GM12878 (cell line): ENCODE measurements around the gene ANKRD11. TPM values are rescaled to one million over a fixed set of nuclear protein-coding genes. Genes with fewer than 3 reads are reported as not detected.

Source experiments
- BACH1 ChIP-seq: fragments of 450-650 bp; IDR thresholded peaks from 2 replicates; pipeline ENCODE4 v1.6.1; 2017; ENCODE audit warnings: mild to moderate bottlenecking, borderline replicate concordance
- CHD1 ChIP-seq: IDR thresholded peaks from 2 replicates; pipeline ENCODE4 v1.6.1; 2012; ENCODE audit warnings: low read depth, low read length, improper control_type of control experiment
- FOXM1 ChIP-seq: IDR thresholded peaks from 2 replicates; pipeline ENCODE4 v1.6.1; 2012; ENCODE audit warnings: low read depth, mild to moderate bottlenecking, inconsistent platforms, low read length, moderate library complexity
- NR2C1 ChIP-seq: fragments of 450-650 bp; IDR thresholded peaks from 2 replicates; pipeline ENCODE4 v1.6.1; 2017; ENCODE audit warnings: antibody characterized with exemption, mild to moderate bottlenecking, moderate library complexity
- polyA plus RNA-seq, 11 experiments: library from polyadenylated mRNA; depleted of rRNA in 4 of 11; unstranded in 6 of 11; stranded (reverse) in 5 of 11; fragments of >200 nt; fragmentation: Nextera tagmentation in 4 of 11; fragmentation: Illumina TruSeq in 1 of 11; extraction: Ambion mirVana in 4 of 11; extraction: Trizol in 1 of 11; gene quantifications; 1 replicate in 1 of 11; 2 replicates in 10 of 11; pipeline versions ENCODE4 v1.2.1 to v1.2.3, GENCODE V29; 2011 to 2016; ENCODE audit warnings: inconsistent platforms in 2 of 11, missing spikeins in 2 of 11, low read depth in 1 of 11
- total RNA-seq, 4 experiments: library from RNA; depleted of rRNA in 3 of 4; stranded (reverse); fragments of >200 nt in 3 of 4; fragmentation: Illumina TruSeq in 1 of 4; extraction: Trizol in 1 of 4; gene quantifications; 2 replicates each; pipeline versions ENCODE4 v1.2.1 to v1.2.3, GENCODE V29; 2013 to 2021
- TF ChIP-seq, protein P1 (sequence below): IDR thresholded peaks from 2 replicates; pipeline ENCODE4 v1.6.1; 2012; ENCODE audit warnings: mild to moderate bottlenecking, low read depth, low read length
- TF ChIP-seq, protein P2 (sequence below): fragments of 450-650 bp; IDR thresholded peaks from 2 replicates; pipeline ENCODE4 v1.6.1; 2017; ENCODE audit warnings: mild to moderate bottlenecking, moderate library complexity

Gene ANKRD11
- total and polyA plus RNA-seq, 10 of the 15 experiments (the other 5 are each of a cell fraction or from before 2014, with no cell fraction given) = 5.1 to 103 (median 27.4) TPM

DNA sequence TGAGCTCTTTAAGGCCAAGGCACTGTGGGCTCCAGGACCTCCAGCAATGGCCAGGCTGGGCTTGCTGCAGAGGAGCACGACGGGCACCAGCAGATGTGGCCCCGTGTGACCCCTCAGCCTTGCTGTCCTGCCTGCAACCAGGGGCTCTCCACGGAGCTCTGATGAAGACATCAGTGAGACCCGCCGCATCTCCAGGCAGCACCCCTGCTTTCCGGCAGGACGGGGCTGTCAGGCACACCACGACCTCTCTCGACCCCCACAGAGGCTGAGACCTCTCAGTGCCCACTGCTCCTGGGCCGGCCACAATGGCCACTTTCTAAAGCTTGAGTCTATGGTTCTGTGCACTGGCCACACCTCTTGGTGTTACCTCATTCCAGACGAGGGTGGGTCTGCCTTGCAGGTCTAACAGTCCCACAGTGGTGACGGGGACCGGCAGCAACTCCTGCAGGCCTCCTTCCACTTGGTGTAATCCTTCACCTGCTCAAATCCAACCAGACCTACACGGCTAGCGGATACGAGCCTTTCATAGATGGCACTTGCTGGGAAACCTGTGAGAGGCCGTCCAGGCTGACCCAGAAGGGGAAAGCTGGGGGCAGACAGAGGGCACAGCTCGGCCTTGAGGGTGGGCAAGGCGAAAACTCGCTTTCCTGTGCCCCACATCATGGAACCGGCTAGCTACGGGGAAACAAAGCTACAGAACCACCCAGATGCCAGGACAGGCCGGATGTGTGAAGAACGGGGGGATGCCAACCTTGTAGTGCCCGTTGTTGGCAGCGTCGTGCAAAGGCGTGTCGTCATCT, 202.4 kb downstream of the ANKRD11 start (continued):
- TF ChIP-seq, protein P1, sequence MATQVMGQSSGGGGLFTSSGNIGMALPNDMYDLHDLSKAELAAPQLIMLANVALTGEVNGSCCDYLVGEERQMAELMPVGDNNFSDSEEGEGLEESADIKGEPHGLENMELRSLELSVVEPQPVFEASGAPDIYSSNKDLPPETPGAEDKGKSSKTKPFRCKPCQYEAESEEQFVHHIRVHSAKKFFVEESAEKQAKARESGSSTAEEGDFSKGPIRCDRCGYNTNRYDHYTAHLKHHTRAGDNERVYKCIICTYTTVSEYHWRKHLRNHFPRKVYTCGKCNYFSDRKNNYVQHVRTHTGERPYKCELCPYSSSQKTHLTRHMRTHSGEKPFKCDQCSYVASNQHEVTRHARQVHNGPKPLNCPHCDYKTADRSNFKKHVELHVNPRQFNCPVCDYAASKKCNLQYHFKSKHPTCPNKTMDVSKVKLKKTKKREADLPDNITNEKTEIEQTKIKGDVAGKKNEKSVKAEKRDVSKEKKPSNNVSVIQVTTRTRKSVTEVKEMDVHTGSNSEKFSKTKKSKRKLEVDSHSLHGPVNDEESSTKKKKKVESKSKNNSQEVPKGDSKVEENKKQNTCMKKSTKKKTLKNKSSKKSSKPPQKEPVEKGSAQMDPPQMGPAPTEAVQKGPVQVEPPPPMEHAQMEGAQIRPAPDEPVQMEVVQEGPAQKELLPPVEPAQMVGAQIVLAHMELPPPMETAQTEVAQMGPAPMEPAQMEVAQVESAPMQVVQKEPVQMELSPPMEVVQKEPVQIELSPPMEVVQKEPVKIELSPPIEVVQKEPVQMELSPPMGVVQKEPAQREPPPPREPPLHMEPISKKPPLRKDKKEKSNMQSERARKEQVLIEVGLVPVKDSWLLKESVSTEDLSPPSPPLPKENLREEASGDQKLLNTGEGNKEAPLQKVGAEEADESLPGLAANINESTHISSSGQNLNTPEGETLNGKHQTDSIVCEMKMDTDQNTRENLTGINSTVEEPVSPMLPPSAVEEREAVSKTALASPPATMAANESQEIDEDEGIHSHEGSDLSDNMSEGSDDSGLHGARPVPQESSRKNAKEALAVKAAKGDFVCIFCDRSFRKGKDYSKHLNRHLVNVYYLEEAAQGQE = no peak
- TF ChIP-seq, protein P2, sequence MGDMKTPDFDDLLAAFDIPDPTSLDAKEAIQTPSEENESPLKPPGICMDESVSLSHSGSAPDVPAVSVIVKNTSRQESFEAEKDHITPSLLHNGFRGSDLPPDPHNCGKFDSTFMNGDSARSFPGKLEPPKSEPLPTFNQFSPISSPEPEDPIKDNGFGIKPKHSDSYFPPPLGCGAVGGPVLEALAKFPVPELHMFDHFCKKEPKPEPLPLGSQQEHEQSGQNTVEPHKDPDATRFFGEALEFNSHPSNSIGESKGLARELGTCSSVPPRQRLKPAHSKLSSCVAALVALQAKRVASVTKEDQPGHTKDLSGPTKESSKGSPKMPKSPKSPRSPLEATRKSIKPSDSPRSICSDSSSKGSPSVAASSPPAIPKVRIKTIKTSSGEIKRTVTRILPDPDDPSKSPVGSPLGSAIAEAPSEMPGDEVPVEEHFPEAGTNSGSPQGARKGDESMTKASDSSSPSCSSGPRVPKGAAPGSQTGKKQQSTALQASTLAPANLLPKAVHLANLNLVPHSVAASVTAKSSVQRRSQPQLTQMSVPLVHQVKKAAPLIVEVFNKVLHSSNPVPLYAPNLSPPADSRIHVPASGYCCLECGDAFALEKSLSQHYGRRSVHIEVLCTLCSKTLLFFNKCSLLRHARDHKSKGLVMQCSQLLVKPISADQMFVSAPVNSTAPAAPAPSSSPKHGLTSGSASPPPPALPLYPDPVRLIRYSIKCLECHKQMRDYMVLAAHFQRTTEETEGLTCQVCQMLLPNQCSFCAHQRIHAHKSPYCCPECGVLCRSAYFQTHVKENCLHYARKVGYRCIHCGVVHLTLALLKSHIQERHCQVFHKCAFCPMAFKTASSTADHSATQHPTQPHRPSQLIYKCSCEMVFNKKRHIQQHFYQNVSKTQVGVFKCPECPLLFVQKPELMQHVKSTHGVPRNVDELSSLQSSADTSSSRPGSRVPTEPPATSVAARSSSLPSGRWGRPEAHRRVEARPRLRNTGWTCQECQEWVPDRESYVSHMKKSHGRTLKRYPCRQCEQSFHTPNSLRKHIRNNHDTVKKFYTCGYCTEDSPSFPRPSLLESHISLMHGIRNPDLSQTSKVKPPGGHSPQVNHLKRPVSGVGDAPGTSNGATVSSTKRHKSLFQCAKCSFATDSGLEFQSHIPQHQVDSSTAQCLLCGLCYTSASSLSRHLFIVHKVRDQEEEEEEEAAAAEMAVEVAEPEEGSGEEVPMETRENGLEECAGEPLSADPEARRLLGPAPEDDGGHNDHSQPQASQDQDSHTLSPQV = no peak
- TF ChIP-seq BACH1 (no peak), FOXM1 (no peak), NR2C1 (no peak), CHD1 (no peak)
